Left kidney (tissue), 2 donors: Measurements from ENCODE around the gene TMEM181. TPM values are rescaled to one million over a fixed set of nuclear protein-coding genes. Genes with fewer than 3 reads are reported as not detected.
"Not testable (repeated sequence)": the region's sequence is repeated elsewhere in the genome, so short reads cannot be mapped to it uniquely, and the experiment has no call there.

Source experiments
- DNase-seq: peaks from one replicate; pipeline ENCODE4 v3.0.0-alpha.2; 2013
- polyA plus RNA-seq: library from polyadenylated mRNA; unstranded; fragments of 120-200 nt; gene quantifications from one replicate; pipeline ENCODE4 v1.2.1, GENCODE V29; 2013; ENCODE audit not compliant: insufficient read length

Gene TMEM181
- polyA plus RNA-seq, 1 donor: 25.5 TPM

GRCh38 chr6:158620963-158621693 is 61.2 kb downstream of the TMEM181 start:
- no peak for DNase-seq

DNA sequence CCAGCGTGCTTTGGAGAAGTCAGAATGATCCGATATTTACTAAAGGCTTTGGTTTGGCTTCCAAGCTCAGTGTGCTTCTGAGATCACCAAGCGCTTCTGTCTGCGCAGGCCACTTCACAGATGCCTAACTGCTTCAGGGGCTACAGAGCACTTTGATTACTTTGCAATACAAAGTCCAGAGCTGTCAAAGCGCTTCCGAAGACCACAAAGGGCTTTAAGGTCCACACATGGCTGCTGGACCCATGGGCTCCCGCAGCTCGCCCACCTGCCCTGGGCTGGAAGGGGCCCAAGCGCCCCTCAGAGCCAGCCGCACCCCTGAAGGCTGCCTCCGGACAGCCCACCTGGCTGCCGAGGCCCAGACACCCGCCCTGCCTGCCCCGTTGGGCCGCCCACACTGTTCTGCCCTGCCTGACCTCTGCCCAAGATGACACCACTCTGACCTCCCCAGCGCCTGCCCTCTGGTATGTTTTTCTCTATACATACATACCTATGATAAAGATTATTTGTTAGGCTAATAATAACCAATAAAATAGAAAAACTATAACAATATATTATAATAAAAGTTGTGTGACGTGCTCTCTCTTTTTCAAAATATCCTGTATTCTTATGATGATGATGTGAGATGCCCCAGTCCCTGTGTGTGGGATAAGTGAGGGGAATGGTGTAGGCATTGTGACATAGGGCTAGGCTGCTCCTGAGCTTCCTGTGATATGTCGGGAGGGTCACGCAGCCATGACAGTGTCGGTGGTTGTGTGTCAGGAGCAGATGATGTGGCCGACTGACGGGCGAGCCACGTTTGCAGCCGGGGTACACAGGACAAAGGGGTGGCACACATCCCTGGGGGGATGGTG is 62.0 kb downstream of the TMEM181 start:
- DNase-seq: no peak

- no peak for DNase-seq
Observed at GRCh38 chr6:158622545-158623190, 62.8 kb downstream of the TMEM181 start.

- no peak for DNase-seq
Observed at GRCh38 chr6:158624684-158625682, 65.1 kb downstream of the TMEM181 start.

GRCh38 chr6:158625881-158626305 is 66.0 kb downstream of the TMEM181 start:
- no peak for DNase-seq

GRCh38 chr6:158626360-158627167 is 66.7 kb downstream of the TMEM181 start:
- DNase-seq: no peak

DNA sequence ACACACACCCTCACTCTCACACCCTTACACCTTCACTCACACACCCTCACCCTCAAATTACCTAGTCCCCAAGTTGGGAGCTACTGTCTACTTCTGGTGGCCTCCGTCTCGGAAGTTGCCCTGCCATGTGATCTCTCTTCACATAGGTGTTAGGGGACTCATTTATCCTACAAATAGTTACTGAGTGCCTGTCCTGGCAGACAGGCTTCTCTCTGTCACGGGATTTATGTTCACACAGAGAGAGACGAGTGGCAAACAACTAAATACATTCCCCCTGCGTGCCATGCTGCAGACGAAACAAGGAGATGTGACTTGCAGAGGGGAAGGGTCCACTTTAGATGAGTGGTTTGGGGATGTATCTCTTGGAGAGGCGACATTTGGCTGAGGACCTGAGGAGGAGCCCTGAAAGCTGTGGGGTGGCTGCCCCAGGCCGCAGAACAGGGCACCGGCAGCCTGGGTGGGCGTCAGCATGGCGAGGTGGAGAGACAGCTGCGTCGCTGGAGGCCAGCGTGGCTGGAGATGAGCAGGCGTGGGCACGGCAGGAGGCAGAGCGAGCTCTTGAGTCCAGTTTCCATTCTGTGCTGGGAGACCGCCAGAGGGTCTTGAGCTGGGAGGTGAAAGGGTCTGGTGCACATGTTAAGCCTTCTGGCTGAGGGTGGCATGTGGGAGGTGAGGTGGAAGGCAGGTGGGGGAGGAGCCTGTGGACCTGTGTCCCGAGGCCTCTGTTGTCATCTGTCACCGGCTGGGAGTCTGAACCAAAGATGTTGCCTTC is 67.5 kb downstream of the TMEM181 start:
- DNase-seq: no peak

DNA sequence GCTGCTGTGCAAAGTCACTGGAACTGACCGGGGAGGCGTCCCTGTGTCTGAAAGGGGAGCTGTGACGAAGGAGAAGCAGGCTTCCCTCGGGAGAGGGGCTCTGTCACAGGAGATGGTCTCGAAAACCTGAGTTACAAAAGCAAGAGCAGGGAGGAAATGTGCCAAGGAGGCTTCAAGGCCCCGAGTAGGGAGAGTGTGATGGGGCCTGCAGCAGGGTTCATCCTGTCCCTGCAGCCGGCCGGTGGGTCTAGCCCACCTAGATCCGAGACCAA is 68.0 kb downstream of the TMEM181 start:
- no peak for DNase-seq

DNA sequence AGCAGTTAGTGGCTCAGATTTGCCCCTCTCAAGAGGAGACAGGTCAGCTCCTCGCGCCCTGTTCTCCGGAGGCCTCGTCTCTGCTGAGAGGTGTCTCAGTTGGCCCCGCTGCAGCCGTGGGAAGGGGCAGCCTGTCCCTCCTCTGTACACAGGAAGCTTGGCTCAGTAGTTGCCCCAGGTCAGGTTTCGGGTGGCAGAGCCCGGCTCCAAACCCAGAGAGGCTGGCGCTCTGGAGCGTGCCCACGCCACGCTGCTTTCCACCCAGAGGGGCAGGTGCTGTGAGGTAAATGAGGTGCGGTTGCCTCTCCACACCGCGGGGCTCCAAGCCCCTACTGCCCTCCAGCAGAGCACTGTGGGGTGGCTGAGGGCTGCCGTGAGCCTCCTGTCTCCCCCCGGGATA is 68.7 kb downstream of the TMEM181 start:
- DNase-seq: no peak

GRCh38 chr6:158629367-158630221 is 69.7 kb downstream of the TMEM181 start:
- DNase-seq: no peak

DNA sequence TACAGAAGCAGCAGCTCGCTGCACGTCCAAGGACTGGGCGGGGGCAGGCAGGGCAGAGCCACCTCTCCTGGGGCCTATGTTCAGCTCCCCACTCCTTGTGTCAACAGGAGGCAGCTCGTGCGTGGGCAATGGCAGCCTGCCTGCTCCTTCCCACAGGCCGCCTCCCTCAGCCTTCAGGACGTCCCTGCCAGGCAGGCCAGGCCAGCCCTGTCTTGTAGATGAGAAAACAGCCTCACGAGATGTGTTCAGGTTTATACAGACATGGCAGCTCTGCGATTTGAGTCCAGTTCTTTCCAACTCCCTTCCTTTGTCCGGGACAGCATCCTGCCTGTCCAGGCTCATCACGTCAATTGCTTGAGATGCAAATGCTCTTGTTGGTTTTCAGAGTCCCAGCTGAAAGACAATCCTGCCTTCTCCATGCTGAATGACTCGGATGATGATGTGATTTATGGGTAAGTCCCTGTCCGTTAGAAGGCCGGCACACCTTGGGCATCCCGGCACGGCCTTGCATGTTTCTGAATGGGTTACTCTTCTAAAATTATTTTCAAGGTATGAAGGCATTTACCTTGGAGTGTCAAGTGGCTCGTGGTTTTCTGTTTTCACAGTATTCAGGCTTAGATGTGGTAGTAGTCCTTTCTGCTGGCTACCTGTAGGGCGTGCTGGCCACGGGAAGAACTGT is 71.2 kb downstream of the TMEM181 start:
- DNase-seq: no peak

DNA sequence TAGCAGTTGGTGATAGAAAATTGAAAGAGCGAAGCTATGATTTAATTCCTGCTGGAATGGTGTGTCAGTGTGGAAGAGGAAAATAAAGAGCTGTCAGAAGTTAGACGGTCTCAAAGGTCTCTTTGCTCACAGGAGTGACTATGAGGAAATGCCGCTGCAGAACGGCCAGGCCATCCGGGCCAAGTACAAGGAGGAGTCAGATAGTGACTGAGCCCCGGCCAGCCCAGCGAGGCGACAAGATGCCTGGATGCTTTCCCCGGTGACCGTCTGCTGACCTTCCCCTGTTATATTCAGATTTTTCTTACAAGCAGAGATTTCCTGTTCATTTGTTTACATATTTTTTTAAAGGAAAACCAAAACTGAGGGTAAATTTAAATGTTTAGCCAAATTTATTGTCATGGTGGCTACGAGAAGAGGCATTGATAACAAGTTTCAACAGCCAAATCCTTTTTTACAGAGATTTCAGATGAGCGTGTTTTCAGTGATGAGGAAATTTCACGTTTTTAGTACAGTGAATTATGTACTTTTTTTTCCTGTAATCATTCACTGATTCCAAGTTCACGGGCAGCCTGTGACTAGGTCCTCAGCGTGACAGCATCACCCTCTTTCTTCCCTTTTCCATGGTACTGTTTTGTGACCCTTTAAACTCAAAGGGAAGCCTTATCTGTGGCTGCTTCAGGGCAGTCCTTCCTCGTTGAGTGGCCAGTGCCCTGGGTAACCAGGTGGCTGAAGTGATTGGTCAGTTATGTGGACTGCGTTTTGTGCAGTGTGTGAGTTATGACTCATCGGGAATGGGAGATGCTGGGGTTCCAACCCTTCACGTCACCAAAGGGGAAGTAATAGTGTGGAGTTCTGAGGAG is 72.0 kb downstream of the TMEM181 start:
- DNase-seq: no peak

GRCh38 chr6:158632538-158633119 is 72.7 kb downstream of the TMEM181 start:
- DNase-seq: not testable (repeated sequence)

- DNase-seq: no peak
Observed at GRCh38 chr6:158633127-158633526, 73.2 kb downstream of the TMEM181 start.

- no peak for DNase-seq
Observed at GRCh38 chr6:158634695-158635426, 75.0 kb downstream of the TMEM181 start.

- no peak for DNase-seq
Observed at GRCh38 chr6:158635427-158636073, 75.7 kb downstream of the TMEM181 start.
